Erythroblast (primary cell): ENCODE data around the gene MSI2.

ENCODE experiments used
- DNase-seq, 2 experiments: peaks; one replicate each; lab custom pipeline; 2025; lab: John Stamatoyannopoulos, UW
- GATA1 ChIP-seq: IDR thresholded peaks from 2 replicates; pipeline ENCODE4 v1.6.1; 2011; ENCODE audit warnings: low read depth, mild to moderate bottlenecking, control low read depth, low read length, moderate library complexity
- POLR2A ChIP-seq: IDR thresholded peaks from 2 replicates; pipeline ENCODE4 v1.6.1; 2011; ENCODE audit warnings: mild to moderate bottlenecking, low read length

Gene MSI2

GRCh38 chr17:57559226-57559625 is 302.9 kb downstream of the MSI2 start:
- TF ChIP-seq GATA1 = no peak
- no peak for TF ChIP-seq POLR2A
- DNase-seq = no peak

GRCh38 chr17:57559634-57560318 is 303.5 kb downstream of the MSI2 start:
- no peak for DNase-seq
- TF ChIP-seq GATA1 (no peak), POLR2A (no peak)

GRCh38 chr17:57560319-57560705 is 304.0 kb downstream of the MSI2 start:
- TF ChIP-seq POLR2A (no peak), GATA1 (no peak)
- no peak for DNase-seq

- no peak for DNase-seq
- no peak for TF ChIP-seq GATA1
- no peak for TF ChIP-seq POLR2A
Measured at GRCh38 chr17:57561072-57561861, 304.9 kb downstream of the MSI2 start.

GRCh38 chr17:57562184-57562698 is 305.9 kb downstream of the MSI2 start:
- TF ChIP-seq GATA1 = no peak
- TF ChIP-seq POLR2A = no peak
- no peak for DNase-seq

GRCh38 chr17:57563958-57564357 is 307.6 kb downstream of the MSI2 start:
- no peak for DNase-seq
- TF ChIP-seq POLR2A = no peak
- TF ChIP-seq GATA1 = no peak

- TF ChIP-seq POLR2A = no peak
- no peak for TF ChIP-seq GATA1
- DNase-seq = no peak
Measured at GRCh38 chr17:57565176-57565575, 308.9 kb downstream of the MSI2 start.

- no peak for DNase-seq
Measured at GRCh38 chr17:57566721-57567120, 310.4 kb downstream of the MSI2 start.

DNA sequence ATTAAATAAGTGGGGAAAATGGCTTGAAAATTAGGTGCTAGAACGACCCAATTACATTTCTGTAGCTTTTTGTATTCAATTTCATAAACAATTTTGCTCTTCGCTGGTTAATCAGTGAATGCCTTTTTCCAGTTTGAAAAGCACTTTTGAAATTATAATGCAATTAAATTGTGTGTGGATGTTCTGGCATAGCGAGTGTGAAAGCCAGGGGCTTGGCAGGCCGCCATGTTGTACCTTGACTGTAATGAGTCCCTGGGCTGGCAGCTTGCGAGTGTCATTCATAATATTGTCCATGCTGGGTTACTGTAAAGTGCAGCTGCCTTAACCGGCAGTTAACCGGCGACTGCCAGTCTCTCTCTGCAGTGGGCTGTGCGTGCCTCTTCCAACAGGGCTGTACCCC is 310.9 kb downstream of the MSI2 start:
- TF ChIP-seq GATA1 (no peak), POLR2A (no peak)
- no peak for DNase-seq

More at GRCh38 chr17:57566721-57567120, 310.4 kb downstream of the MSI2 start:
- no peak for TF ChIP-seq GATA1

- no peak for DNase-seq
- TF ChIP-seq POLR2A = no peak
- no peak for TF ChIP-seq GATA1
Measured at GRCh38 chr17:57568340-57568739, 312.0 kb downstream of the MSI2 start.

GRCh38 chr17:57569021-57569420 is 312.7 kb downstream of the MSI2 start:
- DNase-seq = no peak
- TF ChIP-seq POLR2A = no peak
- TF ChIP-seq GATA1 = no peak

- TF ChIP-seq POLR2A (no peak), GATA1 (no peak)
- DNase-seq = no peak
Measured at GRCh38 chr17:57569853-57570252, 313.5 kb downstream of the MSI2 start.

DNA sequence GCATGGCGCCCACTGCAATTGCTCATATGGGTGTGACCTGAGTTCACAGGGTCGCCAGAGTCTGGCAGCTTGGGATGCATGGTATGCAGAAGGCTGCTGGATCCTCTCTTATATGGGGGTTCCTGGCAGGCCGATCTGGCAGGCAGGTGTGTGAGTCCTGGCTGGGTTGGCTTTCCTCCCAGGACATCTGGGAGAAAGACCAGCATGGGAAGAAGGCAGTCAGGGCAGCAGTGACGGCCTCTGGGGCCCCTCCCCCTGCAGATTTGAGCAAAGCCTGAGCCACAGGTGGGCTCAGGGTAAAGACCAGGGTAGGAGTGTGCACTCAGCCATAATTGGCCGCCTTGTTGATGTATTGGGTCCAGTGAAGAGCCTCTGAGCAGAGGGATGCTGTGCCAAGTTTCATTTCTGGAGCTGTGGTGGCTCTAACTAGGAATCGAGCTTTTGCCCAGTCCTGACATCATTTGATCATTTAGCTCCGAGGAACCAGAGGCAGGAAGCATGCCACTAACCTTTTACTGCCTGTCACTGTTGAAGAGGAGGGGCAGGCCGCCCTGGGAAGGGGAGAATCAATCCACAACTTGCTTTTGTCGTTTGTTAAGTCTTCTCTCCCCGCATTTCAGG is 314.5 kb downstream of the MSI2 start:
- no peak for DNase-seq
- TF ChIP-seq GATA1 (no peak), POLR2A (no peak)

DNA sequence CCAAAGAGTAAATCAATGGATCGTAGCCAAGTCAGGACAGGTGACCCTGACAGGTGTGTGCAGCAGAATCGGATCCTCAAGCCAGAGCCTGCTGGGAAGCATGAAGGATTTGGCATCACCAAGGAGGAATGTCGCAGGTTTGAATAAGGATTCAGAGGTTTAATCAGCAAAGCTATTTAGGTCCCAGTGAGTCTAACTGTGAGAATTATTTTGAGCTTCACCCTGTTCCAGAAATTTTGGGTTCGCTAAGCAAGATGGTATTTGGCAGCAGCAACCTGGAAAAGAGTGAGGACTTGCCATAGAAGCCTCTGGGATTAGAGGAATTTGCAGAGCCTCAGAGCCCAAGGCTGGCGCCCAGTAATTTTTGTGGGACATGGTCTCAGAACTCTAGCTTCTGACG is 315.7 kb downstream of the MSI2 start:
- TF ChIP-seq POLR2A (no peak), GATA1 (no peak)
- DNase-seq = no peak
